Daoy (cell line): Measurements from ENCODE around the gene SLC6A18. TPM values are rescaled to one million over a fixed set of nuclear protein-coding genes. Genes with fewer than 3 reads are reported as not detected.

ENCODE experiments used
- DNase-seq: peaks from one replicate; pipeline ENCODE4 v3.0.0-alpha.2; 2015; ENCODE audit warnings: low read depth
- total RNA-seq: library from RNA; depleted of rRNA; stranded (reverse); fragments of >200 nt; shearing (Covaris generic); gene quantifications from 2 replicates; pipeline ENCODE4 v1.2.3, GENCODE V29; 2014

Gene SLC6A18
- total RNA-seq, 1 experiment from 2014 or later = not detected

- no peak for DNase-seq
Observed at GRCh38 chr5:1231354-1231905, 6.2 kb downstream of the SLC6A18 start.

DNA sequence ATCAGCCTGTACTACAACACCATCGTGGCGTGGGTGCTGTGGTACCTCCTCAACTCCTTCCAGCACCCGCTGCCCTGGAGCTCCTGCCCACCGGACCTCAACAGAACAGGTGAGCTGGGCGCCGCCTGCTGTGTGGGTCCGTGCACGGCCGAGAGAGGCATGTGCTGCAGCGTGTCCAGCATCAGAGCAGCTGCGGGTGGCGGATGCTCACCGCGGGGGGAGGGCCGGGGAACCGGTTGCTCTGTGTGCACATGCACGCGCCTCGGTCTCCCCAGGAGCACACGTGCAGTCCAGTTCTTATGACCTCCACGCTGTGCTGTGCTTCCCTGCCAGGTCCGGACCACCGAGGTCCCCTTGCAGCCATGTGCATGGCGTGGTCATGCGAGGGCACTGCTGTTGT, 7.6 kb downstream of the SLC6A18 start:
- DNase-seq = no peak

GRCh38 chr5:1235379-1235778, 10.2 kb downstream of the SLC6A18 start:
- no peak for DNase-seq

- DNase-seq = no peak
Observed at GRCh38 chr5:1235838-1236237, 10.7 kb downstream of the SLC6A18 start.

DNA sequence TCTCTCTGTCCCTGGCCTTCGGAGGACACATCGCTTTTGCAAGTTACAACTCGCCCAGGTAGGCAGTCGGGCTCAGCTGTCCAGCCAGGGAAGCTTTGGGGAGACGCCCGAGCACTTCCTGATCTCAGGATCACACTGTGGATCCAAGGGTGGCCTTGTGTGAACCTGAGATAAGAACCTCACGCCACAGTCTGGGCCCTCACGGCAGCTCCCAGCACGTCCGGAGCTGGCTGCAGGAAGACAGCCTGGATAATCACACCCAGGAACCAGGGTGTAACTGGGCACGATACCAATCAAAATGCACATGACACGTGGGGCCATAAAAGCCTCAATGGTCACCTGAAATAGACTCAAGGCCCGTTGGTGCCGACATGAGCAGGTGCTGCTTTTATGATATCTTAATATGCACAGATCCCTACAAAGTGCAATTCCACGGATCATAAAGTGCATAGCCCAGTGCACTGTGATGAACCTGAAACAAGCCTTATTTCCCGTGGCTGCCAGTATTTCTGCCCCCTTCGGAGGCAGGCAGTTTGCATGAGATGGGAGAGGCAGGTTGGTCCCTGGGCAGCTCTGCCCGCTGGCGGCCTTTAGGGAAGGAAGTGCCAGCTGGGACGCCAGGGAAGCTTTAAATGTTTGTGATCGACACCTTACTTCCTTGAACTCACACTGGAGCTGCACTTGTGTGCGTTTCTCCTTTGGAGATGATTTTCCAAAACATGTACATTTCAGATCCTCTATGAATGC, 14.5 kb downstream of the SLC6A18 start:
- DNase-seq = no peak

DNA sequence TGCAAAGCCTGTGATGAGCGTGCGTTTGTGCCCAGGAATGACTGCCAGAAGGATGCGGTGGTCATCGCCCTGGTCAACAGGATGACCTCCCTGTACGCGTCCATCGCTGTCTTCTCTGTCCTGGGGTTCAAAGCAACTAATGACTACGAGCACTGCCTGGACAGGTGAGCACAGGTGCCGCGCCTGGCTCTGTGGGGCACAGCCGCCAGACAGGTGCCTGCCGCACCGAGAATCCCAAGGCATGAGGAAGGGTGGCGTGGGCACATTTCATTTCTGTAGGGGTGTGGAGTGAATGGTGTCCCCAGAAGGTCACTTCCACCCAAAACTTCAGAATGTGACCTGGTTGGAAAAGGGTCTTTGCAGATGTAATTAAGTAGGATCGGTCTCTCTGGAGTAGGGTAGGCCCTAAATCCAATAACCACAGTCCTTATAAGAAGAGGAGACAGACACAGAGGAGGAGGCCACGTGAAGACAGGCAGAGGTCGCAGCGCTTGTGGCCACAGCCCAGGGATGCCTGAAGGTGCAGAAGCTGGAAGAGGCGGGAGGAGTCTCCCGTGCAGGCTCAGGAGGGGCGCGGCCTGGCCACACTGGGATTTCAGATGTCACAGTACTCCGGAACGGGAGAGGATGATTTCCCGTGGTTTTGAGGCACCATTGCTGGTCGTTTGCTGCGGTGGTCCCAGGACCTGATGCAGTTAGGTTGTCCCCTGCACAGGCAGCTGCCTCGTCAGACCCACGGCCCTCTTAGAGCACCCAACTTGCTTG, 15.5 kb downstream of the SLC6A18 start:
- DNase-seq = no peak

GRCh38 chr5:1241509-1242080, 16.4 kb downstream of the SLC6A18 start:
- DNase-seq = no peak

DNA sequence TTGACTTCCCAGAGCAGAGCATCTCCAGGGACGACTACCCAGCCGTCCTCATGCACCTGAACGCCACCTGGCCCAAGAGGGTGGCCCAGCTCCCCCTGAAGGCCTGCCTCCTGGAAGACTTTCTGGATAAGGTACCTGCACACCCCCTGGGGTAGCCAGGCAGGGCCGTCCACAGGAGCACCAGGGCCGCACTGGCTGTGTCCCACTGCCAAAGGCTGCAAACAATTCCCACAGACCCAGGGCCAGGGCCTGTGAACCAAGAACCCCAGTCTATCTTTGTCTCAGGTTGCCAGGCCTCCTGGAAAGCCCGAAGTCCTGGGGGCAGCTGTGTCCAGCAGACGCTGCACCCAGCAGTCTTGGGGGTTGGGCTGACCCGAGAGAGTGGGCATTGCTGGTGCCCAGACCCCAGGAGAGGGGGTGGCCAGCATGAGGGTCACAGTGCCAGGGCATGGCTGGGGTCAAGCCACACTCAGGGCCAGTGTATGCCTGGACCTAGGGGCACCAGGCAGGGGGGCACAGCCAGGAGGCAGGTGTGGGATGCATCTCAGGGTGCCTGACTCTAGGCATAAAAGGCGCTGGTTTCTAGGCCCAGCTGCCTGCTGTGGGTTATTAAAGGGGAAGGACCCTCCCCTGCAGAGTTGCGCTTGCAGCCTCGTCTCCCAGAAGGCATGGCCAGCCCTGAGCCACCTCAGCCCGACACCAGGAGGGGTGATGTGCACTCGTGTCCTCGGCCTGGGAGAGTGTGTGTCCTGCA, 17.7 kb downstream of the SLC6A18 start:
- DNase-seq = no peak

- no peak for DNase-seq
Observed at GRCh38 chr5:1243487-1244130, 18.4 kb downstream of the SLC6A18 start.

DNA sequence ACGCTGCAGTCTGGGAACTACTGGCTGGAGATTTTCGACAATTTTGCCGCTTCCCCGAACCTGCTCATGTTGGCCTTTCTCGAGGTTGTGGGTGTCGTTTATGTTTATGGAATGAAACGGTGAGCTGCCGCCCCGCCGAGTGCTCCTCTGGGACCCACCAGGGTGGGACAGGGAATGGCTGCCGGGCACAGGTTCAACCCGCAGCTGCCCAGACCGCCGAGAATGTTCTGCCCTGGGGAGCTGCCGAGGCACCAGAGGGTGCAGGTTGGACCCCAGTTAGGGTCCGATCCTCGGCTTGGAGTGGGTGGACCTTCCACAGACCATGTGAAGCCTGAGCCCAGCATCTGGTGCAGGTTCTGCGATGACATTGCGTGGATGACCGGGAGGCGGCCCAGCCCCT, 19.1 kb downstream of the SLC6A18 start:
- DNase-seq = no peak

DNA sequence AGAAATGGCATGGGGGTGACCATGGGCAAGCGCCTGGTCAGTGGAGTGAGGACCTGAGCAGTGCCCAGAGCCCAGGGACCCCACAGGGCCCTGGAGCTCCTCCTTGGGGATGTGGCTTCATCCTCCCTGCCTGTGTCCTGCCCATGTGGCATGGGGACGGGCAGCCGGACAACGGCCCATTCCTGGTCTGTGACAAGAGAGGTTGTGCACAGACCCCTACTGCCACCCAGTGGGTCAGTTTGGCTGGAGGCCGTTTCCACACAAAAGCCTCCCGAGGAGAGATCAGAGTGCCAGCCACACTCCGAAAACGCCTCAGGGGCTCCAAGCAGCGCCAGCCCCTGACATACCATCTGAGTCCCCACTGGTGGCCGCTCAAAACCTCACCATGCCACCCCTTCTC, 19.8 kb downstream of the SLC6A18 start:
- no peak for DNase-seq

- DNase-seq = no peak
Observed at GRCh38 chr5:1245905-1246576, 20.9 kb downstream of the SLC6A18 start.

- DNase-seq = peak; percentile 42
Observed at GRCh38 chr5:1246711-1247431, 21.7 kb downstream of the SLC6A18 start.

DNA sequence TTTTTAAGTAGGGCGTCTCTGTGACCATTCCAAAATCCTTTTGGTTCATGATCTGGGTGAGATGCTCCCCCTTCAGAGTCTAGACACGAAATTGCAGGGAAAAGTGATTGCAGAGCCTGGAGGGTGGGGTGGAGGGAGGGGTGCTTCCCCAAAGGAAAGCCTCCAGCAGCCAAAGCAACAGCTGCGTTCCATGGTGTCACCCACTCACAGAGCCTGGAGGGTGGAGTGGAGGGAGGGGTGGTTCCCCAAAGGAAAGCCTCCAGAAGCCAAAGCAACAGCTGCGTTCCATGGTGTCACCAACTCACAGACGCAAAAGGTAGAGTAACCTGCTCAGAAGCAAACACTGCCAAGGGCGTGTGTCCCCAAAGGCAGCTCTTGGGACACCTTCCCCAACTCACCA, 22.6 kb downstream of the SLC6A18 start:
- no peak for DNase-seq

GRCh38 chr5:1249366-1250280, 24.4 kb downstream of the SLC6A18 start:
- DNase-seq = no peak

DNA sequence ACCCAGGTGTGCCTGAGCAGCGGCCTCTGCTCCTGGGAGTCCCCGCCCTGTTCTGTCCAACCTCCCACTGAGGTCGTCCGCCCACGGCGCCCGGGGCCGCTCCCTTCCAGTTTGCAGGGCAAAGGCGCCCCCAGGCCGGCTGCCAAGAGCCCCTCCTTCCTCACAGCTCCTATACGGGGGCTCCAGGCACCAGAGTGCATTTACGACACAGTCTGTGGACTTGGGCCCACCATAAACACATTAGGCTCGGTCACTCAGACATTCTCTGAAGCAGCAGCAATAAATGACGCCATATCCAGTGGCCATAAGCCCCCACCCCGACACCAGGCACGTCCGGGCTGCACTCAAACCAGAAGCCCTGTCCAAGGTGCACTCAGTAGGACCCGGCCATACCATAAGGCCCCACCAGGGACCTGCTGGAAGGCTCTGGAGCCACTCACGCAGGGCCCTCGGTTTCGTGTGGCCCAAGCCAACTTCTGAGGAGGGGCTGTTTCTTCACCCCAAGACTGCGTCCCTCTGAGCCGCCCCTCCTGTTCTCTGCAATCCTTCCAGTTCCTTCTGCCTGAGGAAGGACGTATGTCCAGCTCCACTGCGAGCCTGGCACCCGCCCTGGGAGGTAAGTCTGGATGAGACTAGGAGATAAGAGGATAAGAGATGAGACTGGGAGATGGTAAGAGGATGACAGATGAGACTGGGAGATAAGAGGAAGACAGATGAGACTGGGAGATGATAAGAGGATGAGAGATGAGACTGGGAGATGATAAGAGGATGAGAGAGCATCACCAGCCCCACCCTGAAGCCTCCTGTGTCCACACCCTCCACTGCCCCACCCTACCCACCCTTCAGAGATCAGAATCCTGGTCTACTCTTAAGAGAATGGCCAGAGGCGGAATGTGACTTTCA, 26.7 kb downstream of the SLC6A18 start:
- DNase-seq = no peak

DNA sequence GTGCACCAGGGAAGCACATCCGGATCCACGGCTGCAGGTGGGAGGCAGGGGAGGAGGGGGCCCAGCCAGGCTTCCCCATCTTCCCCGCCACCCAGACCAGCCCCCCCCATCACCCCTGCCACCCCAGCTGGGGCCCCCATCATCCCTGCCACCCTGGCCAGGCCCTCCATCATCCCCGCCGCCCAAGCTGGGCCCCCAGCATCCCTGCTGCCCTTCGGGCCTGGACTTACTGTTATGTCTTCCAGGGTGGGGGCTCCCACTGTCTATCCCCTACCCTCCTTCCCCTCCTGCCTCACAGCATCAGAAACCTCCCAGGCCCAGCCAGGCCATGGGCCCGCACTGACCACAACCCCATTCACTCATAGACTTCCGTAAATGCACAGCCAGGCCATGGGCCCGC, 27.5 kb downstream of the SLC6A18 start:
- DNase-seq = no peak
